A549 (cell line): ENCODE results near the gene IL12B. TPM values are rescaled to one million over a fixed set of nuclear protein-coding genes. Genes with fewer than 3 reads are reported as not detected.

Experiments
- ATAC-seq, 2 experiments: fragments of 200-7000 bp in 1 of 2; fragments of >200 bp in 1 of 2; cut with Nextera tagmentation in 1 of 2; cut with Tn5 transposase in 1 of 2; 3 replicates each; pipeline versions ENCODE4 v1.8.0 to v1.9.1; 2018 to 2020; ENCODE audit warnings: mild to moderate bottlenecking in 1 of 2, moderate library complexity in 1 of 2
- CTCF ChIA-PET: fragments of 300-600 bp; sonication (Branson Sonifier 250); formaldehyde crosslinking; extraction: SDS; loops from one replicate; lab custom pipeline; 2021; ENCODE audit warnings: antibody characterized with exemption, inconsistent platforms; lab: Yijun Ruan, JAX
- POLR2A ChIA-PET: fragments of 350-600 bp; formaldehyde crosslinking; extraction: SDS; loops from one replicate; lab custom pipeline; 2021; ENCODE audit warnings: antibody characterized with exemption, inconsistent platforms; lab: Yijun Ruan, JAX
- DNase-seq, 2 experiments: peaks; one replicate each; pipeline versions ENCODE4 v3.0.0 to v3.0.0-alpha.2; 2011 to 2016; ENCODE audit warnings: low read depth in 1 of 2, low spot score in 1 of 2
- FAIRE-seq: peaks from 2 replicates; lab custom pipeline; 2011; peaks lifted over from hg19 to GRCh38; lab: Jason Lieb, UNC
- H3K27ac ChIP-seq, 2 experiments: fragments of >200 bp; sonication (Bioruptor Twin); formaldehyde crosslinking; 3 replicates each; pipeline ENCODE4 v1.5.1; 2016 to 2017
- H3K4me1 ChIP-seq: fragments of >200 bp; sonication (Bioruptor Twin); formaldehyde crosslinking; 3 replicates; pipeline ENCODE4 v1.6.1; 2016
- H3K4me2 ChIP-seq: fragments of >200 bp; sonication (Bioruptor Twin); formaldehyde crosslinking; 3 replicates; pipeline ENCODE4 v1.6.1; 2016
- H3K4me3 ChIP-seq: fragments of >200 bp; sonication (Bioruptor Twin); formaldehyde crosslinking; 3 replicates; pipeline ENCODE4 v1.5.1; 2016
- H3K9me3 ChIP-seq: fragments of >200 bp; sonication (Bioruptor Twin); formaldehyde crosslinking; 3 replicates; pipeline ENCODE4 v1.6.1; 2016
- CBX8 ChIP-seq: fragments of 200-600 bp; sonication (generic); IDR thresholded peaks from 2 replicates; pipeline ENCODE4 v1.6.1; 2016
- CEBPB ChIP-seq, 2 experiments: fragments of >200 bp in 1 of 2; sonication (Bioruptor Twin) in 1 of 2; formaldehyde crosslinking in 1 of 2; IDR thresholded peaks; 2 replicates each; pipeline ENCODE4 v1.6.1; 2012 to 2016
- CHD2 ChIP-seq: fragments of 150-350 bp; IDR thresholded peaks from 2 replicates; pipeline ENCODE4 v1.6.1; 2014; ENCODE audit warnings: low read length; ENCODE audit not compliant: partially characterized antibody
- CHD4 ChIP-seq: fragments of 200-600 bp; sonication (generic); IDR thresholded peaks from 2 replicates; pipeline ENCODE4 v1.6.1; 2016; ENCODE audit warnings: antibody characterized with exemption, mild to moderate bottlenecking, borderline replicate concordance
- ELK1 ChIP-seq: fragments of 150-350 bp; IDR thresholded peaks from 2 replicates; pipeline ENCODE4 v1.6.1; 2014; ENCODE audit warnings: low read depth, mild to moderate bottlenecking, low read length
- EP300 ChIP-seq, 2 experiments: fragments of >200 bp; sonication (Bioruptor Twin); formaldehyde crosslinking; IDR thresholded peaks; 2 replicates in 1 of 2; 3 replicates in 1 of 2; pipeline ENCODE4 v1.6.1; 2016 to 2017
- ESRRA ChIP-seq: fragments of 150-350 bp; IDR thresholded peaks from 2 replicates; pipeline ENCODE4 v1.6.1; 2014; ENCODE audit warnings: mild to moderate bottlenecking, low read length, borderline replicate concordance
- FOXS1 ChIP-seq: fragments of 250-450 bp; sonication (Bioruptor Pico); IDR thresholded peaks from 2 replicates; pipeline ENCODE4 v1.5.0; 2020; ENCODE audit warnings: mild to moderate bottlenecking, moderate library complexity
- GATA3 ChIP-seq: IDR thresholded peaks from 2 replicates; pipeline ENCODE4 v1.6.1; 2012; ENCODE audit warnings: borderline replicate concordance
- HDAC2 ChIP-seq: fragments of 200-600 bp; sonication (generic); IDR thresholded peaks from 2 replicates; pipeline ENCODE4 v1.6.1; 2016
- HEYL ChIP-seq: fragments of 250-450 bp; sonication (Bioruptor Pico); IDR thresholded peaks from 2 replicates; pipeline ENCODE4 v1.8.0; 2021; ENCODE audit warnings: mild to moderate bottlenecking, moderate library complexity
- HOXA7 ChIP-seq: fragments of 250-450 bp; sonication (Bioruptor Pico); IDR thresholded peaks from 2 replicates; pipeline ENCODE4 v1.5.0; 2020; ENCODE audit warnings: mild to moderate bottlenecking, moderate library complexity
- KDM1A ChIP-seq: fragments of 200-600 bp; sonication (generic); IDR thresholded peaks from 2 replicates; pipeline ENCODE4 v1.6.1; 2016; ENCODE audit warnings: low read depth, mild to moderate bottlenecking
- KDM5A ChIP-seq: fragments of 200-600 bp; sonication (generic); IDR thresholded peaks from 2 replicates; pipeline ENCODE4 v1.6.1; 2016; ENCODE audit warnings: antibody characterized with exemption, mild to moderate bottlenecking
- NR3C1 ChIP-seq: fragments of >200 bp; sonication (Bioruptor Twin); formaldehyde crosslinking; IDR thresholded peaks from 3 replicates; pipeline ENCODE4 v1.6.1; 2017
- PHF8 ChIP-seq: fragments of 200-600 bp; sonication (generic); IDR thresholded peaks from 2 replicates; pipeline ENCODE4 v1.6.1; 2016; ENCODE audit warnings: low read depth, mild to moderate bottlenecking, antibody characterized with exemption, moderate library complexity, borderline replicate concordance
- POLR2A ChIP-seq: IDR thresholded peaks from 2 replicates; pipeline ENCODE4 v1.6.1; 2012; ENCODE audit warnings: mild to moderate bottlenecking, low read length
- RARB ChIP-seq: fragments of 250-450 bp; sonication (Bioruptor Pico); IDR thresholded peaks from 2 replicates; pipeline ENCODE4 v1.8.0; 2021; ENCODE audit warnings: mild to moderate bottlenecking, moderate library complexity
- REST ChIP-seq: fragments of 200-600 bp; sonication (generic); IDR thresholded peaks from 2 replicates; pipeline ENCODE4 v1.6.1; 2016; ENCODE audit warnings: antibody characterized with exemption, mild to moderate bottlenecking, moderate library complexity
- RNF2 ChIP-seq: fragments of 200-600 bp; sonication (generic); IDR thresholded peaks from 2 replicates; pipeline ENCODE4 v1.6.1; 2016; ENCODE audit warnings: low read depth, mild to moderate bottlenecking, antibody characterized with exemption, moderate library complexity, borderline replicate concordance
- SMC3 ChIP-seq: fragments of >200 bp; sonication (Bioruptor Twin); formaldehyde crosslinking; IDR thresholded peaks from 3 replicates; pipeline ENCODE4 v1.6.1; 2018; ENCODE audit warnings: inconsistent platforms
- SREBF2 ChIP-seq: fragments of 450-650 bp; IDR thresholded peaks from 2 replicates; pipeline ENCODE4 v1.6.1; 2014; ENCODE audit warnings: mild to moderate bottlenecking, moderate library complexity
- TP53 ChIP-seq: fragments of 250-450 bp; sonication (Bioruptor Pico); IDR thresholded peaks from 2 replicates; pipeline ENCODE4 v1.5.0; 2021; ENCODE audit warnings: mild to moderate bottlenecking, moderate library complexity
- ZC3H11A ChIP-seq: fragments of 450-650 bp; IDR thresholded peaks from 2 replicates; pipeline ENCODE4 v1.6.1; 2014; ENCODE audit warnings: antibody characterized with exemption, mild to moderate bottlenecking
- WGBS: methylation state at CpG from one replicate; pipeline ENCODE4 v1.1.6; 2017; ENCODE audit errors: missing lambda C conversion rate; 5-methylcytosine and 5-hydroxymethylcytosine counted together
- polyA plus RNA-seq, 4 experiments: library from polyadenylated mRNA; depleted of rRNA in 3 of 4; stranded (reverse); fragments of >200 nt; fragmentation: RNase III in 1 of 4; extraction: RNeasy Plus Mini Kit Qiagen cat#74134 plus additional on column Dnase treatment in 1 of 4; gene quantifications; 2 replicates in 3 of 4; 3 replicates in 1 of 4; pipeline ENCODE4 v1.2.3, GENCODE V29; 2011 to 2017
- TF ChIP-seq, protein P1 (sequence below): IDR thresholded peaks from 2 replicates; pipeline ENCODE4 v1.6.1; 2012
- TF ChIP-seq, protein P2 (sequence below): IDR thresholded peaks from 2 replicates; pipeline ENCODE4 v1.6.1; 2012; ENCODE audit warnings: low read depth, borderline replicate concordance

The IL12B gene
- polyA plus RNA-seq, 2 of the 4 experiments (the other 2 are of a cell fraction): 0.08 to 0.09 TPM

- CTCF ChIA-PET: interaction anchor here (0.9 to 3.7 kb wide), 6 partner anchors 9 to 681 kb away, joined by 3 to 16 read pairs (median 6); no protein-coding TSS in a partner anchor
- ATAC-seq: no peak; a peak in 1 of 6 replicates
- peaks cover 34% of the 10 kb centered on the region for H3K4me1 ChIP-seq
- peak overlapping the region; percentile 38 for H3K4me2 ChIP-seq
- DNase-seq: no peak
- FAIRE-seq: no peak
- no peak overlapping the region for H3K4me3 ChIP-seq
- POLR2A ChIA-PET: interaction anchor here (1.1 kb wide), 1 partner anchor 9 kb away, joined by 3 read pairs; no protein-coding TSS in a partner anchor
- no peaks in the 10 kb centered on the region for H3K9me3 ChIP-seq
- H3K27ac ChIP-seq: peak overlapping the region; percentile 9 to 65; a peak in 5 of 6 replicates
- no peak for TF ChIP-seq HDAC2
- no peak for TF ChIP-seq CHD4
- no peak for TF ChIP-seq FOXS1 (CRISPR knock-in tag)
- no peak for TF ChIP-seq GATA3
- no peak for TF ChIP-seq CEBPB (IDR thresholded peaks at IDR 0.05)
- TF ChIP-seq REST: no peak
- TF ChIP-seq HOXA7 (CRISPR knock-in tag): no peak
- TF ChIP-seq ESRRA: no peak
- no peak for TF ChIP-seq ELK1
- TF ChIP-seq NR3C1: no peak
- TF ChIP-seq KDM5A: no peak
- no peak for TF ChIP-seq POLR2A
- no peak for TF ChIP-seq HEYL (CRISPR knock-in tag)
- TF ChIP-seq, protein P1, sequence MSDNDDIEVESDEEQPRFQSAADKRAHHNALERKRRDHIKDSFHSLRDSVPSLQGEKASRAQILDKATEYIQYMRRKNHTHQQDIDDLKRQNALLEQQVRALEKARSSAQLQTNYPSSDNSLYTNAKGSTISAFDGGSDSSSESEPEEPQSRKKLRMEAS: no peak
- 100% methylated on average over 2 of the region's 2 CpGs for WGBS
Measured at GRCh38 chr5:159341145-159341544, 10.9 kb upstream of the IL12B start.

DNA sequence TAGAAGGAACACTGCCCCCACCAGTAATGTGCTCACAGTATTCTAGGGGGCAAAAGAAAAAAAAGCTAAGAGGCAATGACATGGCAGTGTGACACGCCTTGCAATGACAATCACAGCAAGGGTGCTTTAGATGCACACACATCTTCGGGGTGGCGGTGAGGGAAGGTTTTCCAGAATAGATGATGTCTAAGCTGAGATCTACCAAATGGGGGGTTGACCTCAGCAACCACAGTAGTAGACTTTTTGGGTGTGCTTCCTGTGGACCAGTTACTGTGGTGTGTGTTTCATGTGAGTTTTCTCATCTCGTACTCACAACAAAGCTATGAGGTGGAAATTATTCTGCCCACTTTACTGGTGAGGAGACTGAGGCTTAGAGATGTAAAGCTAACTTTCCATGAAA is 10.2 kb upstream of the IL12B start:
- Histone ChIP-seq H3K4me2 (no peak overlapping the region), H3K9me3 (no peaks in the 10 kb centered on the region), H3K27ac (no peak overlapping the region), H3K4me1 (peaks cover 39% of the 10 kb centered on the region), H3K4me3 (no peak overlapping the region)
- WGBS: 95% methylated on average over 4 of the region's 4 CpGs
- POLR2A ChIA-PET: no interaction called here
- FAIRE-seq (no peak), DNase-seq (no peak), ATAC-seq (no peak)
- CTCF ChIA-PET: interaction anchor here (0.9 to 3.7 kb wide), 5 partner anchors 9 to 104 kb away, joined by 3 to 16 read pairs (median 4); no protein-coding TSS in a partner anchor
- no peak for TF ChIP-seq RNF2
- no peak for TF ChIP-seq EP300 (IDR thresholded peaks at IDR 0.05)
- no peak for TF ChIP-seq PHF8
- no peak for TF ChIP-seq SMC3
- TF ChIP-seq CBX8: no peak
- TF ChIP-seq SREBF2: no peak
- no peak for TF ChIP-seq NR3C1
- TF ChIP-seq ZC3H11A: no peak
- TF ChIP-seq CHD2: no peak
- no peak for TF ChIP-seq KDM1A
- TF ChIP-seq, protein P2, sequence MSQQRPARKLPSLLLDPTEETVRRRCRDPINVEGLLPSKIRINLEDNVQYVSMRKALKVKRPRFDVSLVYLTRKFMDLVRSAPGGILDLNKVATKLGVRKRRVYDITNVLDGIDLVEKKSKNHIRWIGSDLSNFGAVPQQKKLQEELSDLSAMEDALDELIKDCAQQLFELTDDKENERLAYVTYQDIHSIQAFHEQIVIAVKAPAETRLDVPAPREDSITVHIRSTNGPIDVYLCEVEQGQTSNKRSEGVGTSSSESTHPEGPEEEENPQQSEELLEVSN: no peak
- no peak for TF ChIP-seq TP53 (CRISPR knock-in tag)
- TF ChIP-seq POLR2A: no peak
- no peak for TF ChIP-seq RARB
